NCI-H82 treated with DMSO at 0.1 percent for 48 hours (cell line): ENCODE measurements around the gene IDI1.
"Not testable (repeated sequence)": the region's sequence is repeated elsewhere in the genome, so short reads cannot be mapped to it uniquely, and the experiment has no call there.

Source experiments
- DNase-seq: peaks from one replicate; lab custom pipeline; 2025; ENCODE audit not compliant: unreplicated experiment; lab: John Stamatoyannopoulos, UW

IDI1 gene

DNA sequence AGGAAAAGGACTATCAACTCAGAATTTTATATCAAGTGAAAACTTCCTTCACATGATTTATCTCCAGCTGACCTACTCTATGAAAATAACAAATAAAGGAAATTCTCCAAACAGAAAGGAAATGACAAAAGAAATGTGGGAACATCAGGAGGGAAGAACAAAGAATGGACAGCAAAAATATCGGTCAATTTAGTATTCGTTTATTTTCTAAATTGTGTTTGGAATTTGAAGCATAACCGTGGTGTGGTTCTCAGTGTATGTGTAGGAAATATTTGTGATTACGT, 16.0 kb upstream of the IDI1 start:
- no peak for DNase-seq

- DNase-seq: no peak
Measured at GRCh38 chr10:1063232-1063865, 14.4 kb upstream of the IDI1 start.

- no peak for DNase-seq
Measured at GRCh38 chr10:1061930-1062774, 13.2 kb upstream of the IDI1 start.

DNA sequence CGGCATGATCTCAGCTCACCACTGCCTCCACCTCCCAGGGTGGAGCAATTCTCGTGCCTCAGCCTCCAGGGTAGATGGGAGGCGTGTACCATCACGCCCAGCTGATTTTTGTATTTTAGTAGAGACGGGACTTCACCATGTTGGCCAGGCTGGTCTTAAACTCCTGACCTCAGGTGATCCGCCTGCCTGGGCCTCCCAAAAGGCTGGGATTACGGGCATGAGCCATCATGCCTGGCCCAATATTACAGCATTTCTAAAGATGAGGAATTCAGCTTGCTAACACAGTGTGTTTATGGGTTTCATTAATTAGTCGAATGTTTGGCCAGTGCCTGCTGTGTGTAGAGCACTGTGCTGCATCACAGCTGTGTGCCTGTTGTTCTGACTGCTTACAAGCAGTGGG, 11.0 kb upstream of the IDI1 start:
- no peak for DNase-seq

- DNase-seq: no peak
Measured at GRCh38 chr10:1058017-1058416, 9.1 kb upstream of the IDI1 start.

- no peak for DNase-seq
Measured at GRCh38 chr10:1057106-1057657, 8.3 kb upstream of the IDI1 start.

GRCh38 chr10:1056326-1057105, 7.6 kb upstream of the IDI1 start, which contains the start of gene WDR37:
TSS of gene WDR37 (plus strand) at chr10:1056385. CDS start at chr10:1072156, 15,771 bp downstream.
- no peak for DNase-seq

- DNase-seq: no peak
Measured at GRCh38 chr10:1054684-1055083, 5.8 kb upstream of the IDI1 start.

DNA sequence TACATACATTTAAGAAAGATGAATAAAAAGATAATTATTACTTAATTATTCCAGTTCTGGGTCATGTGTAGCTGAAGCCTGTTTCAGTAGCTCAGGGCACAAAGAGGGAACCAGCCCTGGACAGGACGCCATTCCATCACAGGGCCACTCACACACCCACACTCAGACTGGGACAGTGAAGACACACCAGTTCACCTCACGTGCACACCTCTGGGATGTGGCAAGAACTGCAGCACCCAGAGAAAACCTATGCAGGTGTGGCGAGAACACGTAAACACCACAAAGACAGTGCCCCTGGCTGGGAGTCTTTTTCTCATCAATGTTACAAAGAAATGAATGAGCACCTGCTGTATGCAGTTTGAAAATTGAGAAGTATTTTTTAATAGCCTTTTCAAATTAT, 1.6 kb upstream of the IDI1 start:
- DNase-seq: no peak

DNA sequence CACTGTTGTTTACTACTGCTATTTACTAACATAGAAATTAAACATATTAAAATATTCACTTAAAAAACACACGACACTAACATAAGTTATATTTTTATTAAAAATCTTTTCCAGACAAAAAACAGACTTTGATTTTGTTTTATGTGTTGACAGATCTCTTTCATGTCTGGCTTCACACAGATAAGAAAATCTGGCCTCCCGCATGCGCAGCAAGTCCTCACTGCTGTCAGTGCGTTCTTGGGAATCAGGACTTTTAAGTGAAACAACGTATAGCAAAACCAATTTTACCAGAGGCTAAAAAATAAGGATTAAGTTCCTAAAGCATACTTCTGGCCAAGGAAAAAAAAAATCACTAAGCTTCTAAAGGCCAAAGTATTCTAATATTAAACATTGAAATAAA, 1.2 kb upstream of the IDI1 start:
- no peak for DNase-seq

DNA sequence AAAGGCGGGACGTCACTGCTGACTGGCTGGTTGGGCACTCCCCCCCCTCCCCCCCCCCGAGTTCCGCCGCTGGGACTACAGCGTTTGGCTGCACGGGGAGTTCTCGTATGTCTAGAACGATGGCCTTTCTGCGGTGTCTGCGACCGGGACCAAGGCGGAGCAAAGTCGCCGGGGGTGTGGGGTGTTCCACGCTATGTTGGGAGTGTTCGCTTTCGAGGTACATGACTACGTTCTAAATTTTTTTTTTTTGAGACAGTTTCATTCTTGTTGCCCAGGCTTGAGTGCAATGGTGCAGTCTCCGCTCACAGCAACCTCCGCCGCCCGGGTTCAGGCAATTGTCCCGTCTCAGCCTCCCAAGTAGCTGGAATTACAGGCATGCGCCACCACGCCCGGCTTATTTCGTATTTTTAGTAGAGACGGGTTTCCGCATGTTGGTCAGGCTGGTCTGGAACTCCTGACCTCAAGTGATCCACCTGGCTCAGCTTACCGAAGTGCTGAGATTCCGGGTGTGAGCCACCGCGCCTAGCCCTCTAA, 573 bp upstream of the IDI1 start:
- no peak for DNase-seq

GRCh38 chr10:1048349-1048731, 579 bp downstream of the IDI1 start:
- DNase-seq: no peak

- no peak for DNase-seq
Measured at GRCh38 chr10:1047937-1048336, 982 bp downstream of the IDI1 start.

GRCh38 chr10:1045415-1045814, 3.5 kb downstream of the IDI1 start:
- DNase-seq: no peak

GRCh38 chr10:1044964-1045363, 4.0 kb downstream of the IDI1 start:
- DNase-seq: no peak

GRCh38 chr10:1044146-1044545, 4.8 kb downstream of the IDI1 start:
- no peak for DNase-seq

- no peak for DNase-seq
Measured at GRCh38 chr10:1043532-1043995, 5.4 kb downstream of the IDI1 start.

DNA sequence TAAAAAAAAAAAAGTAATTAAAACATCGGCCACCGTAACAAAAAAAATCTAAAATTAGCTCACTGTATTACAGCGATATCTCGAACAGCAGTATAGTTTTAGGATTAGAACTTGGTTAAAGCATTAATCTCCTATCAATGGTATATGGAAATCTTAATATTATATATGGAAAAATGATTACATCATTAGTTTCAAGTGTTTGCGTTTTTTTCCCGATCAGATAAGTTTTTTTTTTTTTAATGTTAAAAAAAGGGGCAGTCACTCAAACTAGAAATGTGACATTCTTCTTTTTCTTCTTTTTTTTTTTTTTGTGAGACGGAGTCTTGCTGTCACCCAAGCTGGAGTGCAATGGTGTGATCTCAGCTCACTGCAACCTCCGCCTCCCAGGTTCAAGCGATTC, 7.4 kb downstream of the IDI1 start:
- DNase-seq: no peak

DNA sequence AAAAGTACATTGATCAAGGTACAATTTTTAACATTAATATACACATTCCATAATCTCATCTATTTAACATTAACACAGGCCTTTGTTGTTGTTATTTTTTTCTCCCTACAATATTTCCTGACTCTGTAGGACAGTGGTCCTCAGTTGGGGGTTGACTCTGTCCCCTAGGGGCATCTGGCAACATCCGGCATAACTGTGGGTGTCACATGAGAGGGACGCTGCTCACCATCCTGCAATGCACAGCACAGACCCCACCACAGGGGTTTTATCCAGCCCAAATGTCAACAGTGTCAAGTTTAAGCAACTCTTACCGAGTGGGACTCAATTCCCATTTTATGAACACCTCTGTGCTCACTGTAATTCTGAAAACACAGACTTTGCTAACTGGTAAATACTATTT, 8.8 kb downstream of the IDI1 start:
- DNase-seq: no peak

- not testable (repeated sequence) for DNase-seq
Measured at GRCh38 chr10:1038769-1039168, 10.2 kb downstream of the IDI1 start.

DNA sequence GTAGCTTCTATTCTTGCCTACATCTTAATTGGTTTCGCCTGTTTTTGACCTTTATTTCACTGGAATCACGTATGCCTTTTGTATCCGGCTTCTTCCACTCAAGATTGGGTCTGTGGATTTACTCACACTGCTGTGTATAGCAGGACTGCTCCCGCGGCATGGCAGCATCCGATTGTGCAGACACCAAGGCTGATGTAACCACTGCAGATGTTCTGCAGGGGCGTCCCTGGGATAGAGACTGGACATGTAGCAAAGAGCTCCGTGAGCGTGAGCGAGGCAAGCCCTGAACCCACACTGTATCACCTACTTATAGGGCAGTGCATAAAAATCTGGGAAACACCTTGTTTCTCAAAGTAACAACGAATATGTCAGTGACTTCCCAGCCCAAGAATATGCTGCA, 11.8 kb downstream of the IDI1 start:
- DNase-seq: no peak
